Activated CD8-positive, alpha-beta T cell treated with anti-CD3 and anti-CD28 coated beads, Interleukin-2, amount 10 ng/mL, durations not matched to agents 7 days and 5 days (primary cell): ENCODE data around the gene LRRC3. TPM values are rescaled to one million over a fixed set of nuclear protein-coding genes. Genes with fewer than 3 reads are reported as not detected.
"Not testable (repeated sequence)": the region's sequence is repeated elsewhere in the genome, so short reads cannot be mapped to it uniquely, and the experiment has no call there.

Experiments
- ATAC-seq: fragments of 150-1000 bp; cut with Tn5 transposase; one replicate; pipeline ENCODE4 v1.10.0; 2021; ENCODE audit warnings: moderate library complexity
- CTCF ChIA-PET: fragments of 350-600 bp; sonication (Branson Sonifier 250); formaldehyde crosslinking; loops from one replicate; lab custom pipeline; 2021; ENCODE audit warnings: antibody characterized with exemption; lab: Charles Lee
- POLR2A ChIA-PET: fragments of 350-600 bp; sonication (Branson Sonifier 250); formaldehyde crosslinking; loops from one replicate; lab custom pipeline; 2021; ENCODE audit warnings: antibody characterized with exemption; lab: Charles Lee
- DNase-seq: peaks from one replicate; pipeline ENCODE4 v3.0.0-alpha.2; 2020
- H3K27ac Mint-ChIP-seq: one replicate; pipeline ENCODE4 v1.8.0; 2021; ENCODE audit warnings: mild to moderate bottlenecking, mixed read lengths
- H3K27me3 Mint-ChIP-seq: one replicate; pipeline ENCODE4 v1.8.0; 2021; ENCODE audit warnings: low read depth, mixed read lengths
- H3K36me3 Mint-ChIP-seq: one replicate; pipeline ENCODE4 v1.8.0; 2021; ENCODE audit warnings: low read depth, mixed read lengths
- H3K4me1 Mint-ChIP-seq: one replicate; pipeline ENCODE4 v1.8.0; 2021; ENCODE audit warnings: low read depth, mixed read lengths
- H3K4me3 Mint-ChIP-seq: one replicate; pipeline ENCODE4 v1.8.0; 2021; ENCODE audit warnings: mild to moderate bottlenecking, mixed read lengths
- H3K9me3 Mint-ChIP-seq: one replicate; pipeline ENCODE4 v1.8.0; 2022; ENCODE audit warnings: mixed read lengths; ENCODE audit not compliant: insufficient read depth
- total RNA-seq, 2 experiments: library from RNA; stranded (reverse); gene quantifications; one replicate each; pipeline ENCODE4 v1.2.3, GENCODE V29; 2021

The LRRC3 gene, protein sequence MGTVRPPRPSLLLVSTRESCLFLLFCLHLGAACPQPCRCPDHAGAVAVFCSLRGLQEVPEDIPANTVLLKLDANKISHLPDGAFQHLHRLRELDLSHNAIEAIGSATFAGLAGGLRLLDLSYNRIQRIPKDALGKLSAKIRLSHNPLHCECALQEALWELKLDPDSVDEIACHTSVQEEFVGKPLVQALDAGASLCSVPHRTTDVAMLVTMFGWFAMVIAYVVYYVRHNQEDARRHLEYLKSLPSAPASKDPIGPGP
- total RNA-seq, result 1 to 10 TPM; 3.2 to 3.4 TPM

DNA sequence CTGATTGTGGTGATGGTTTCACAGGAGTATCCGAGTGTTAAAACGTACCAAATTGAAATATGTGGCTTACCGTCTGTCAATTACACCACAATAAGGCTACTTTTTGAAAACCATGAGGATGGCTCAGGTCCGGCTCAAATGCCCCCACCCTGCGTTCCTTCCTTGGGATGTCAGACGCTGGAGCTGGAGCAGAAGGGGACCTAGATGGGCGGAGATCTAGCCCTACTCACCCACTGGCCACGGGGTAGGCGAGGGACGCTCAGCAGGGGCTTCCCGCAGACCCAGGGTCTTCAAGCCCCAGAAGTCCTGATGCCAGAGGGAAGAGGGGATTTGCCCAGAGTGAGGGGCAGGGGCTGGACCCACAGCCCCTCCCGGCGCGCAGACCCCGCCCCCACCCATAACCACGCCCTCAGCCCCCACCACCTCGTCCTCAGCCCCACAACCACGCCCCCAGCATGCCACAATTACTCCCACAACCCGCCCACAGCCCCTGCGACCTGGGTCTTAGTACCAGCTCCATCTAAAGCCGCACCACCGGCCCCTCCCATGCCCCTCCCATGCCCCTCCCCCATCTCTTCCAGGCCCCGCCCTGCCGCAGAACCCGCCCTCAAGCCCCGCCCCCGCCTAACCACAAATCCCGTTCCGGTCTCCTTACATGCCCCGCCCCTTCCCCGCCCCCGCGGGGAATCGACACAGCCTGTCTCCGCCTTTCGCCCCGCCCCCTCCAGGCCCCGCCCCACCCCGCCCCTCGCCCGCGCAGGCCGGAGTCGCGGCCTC is at the start of gene LRRC3:
Gene LRRC3 (plus strand): TSS at position 764 of the 777 bp plus-strand sequence. CDS start 1,135 bp downstream, outside the sequence.
- Mint-ChIP-seq H3K27ac (peak within 1 kb of the TSS; percentile 52), H3K4me3 (peak within 1 kb of the TSS; percentile 78), H3K4me1 (peaks cover 6% of the 10 kb centered on the region), H3K36me3 (peaks cover 2% of the 10 kb centered on the region), H3K27me3 (peaks cover 21% of the 10 kb centered on the region), H3K9me3 (peaks cover 6% of the 10 kb centered on the region)
- DNase-seq (peak; percentile 88), ATAC-seq (peak; percentile 68)
- ChIA-PET POLR2A (no interaction called here), CTCF (interaction anchor here (0.8 to 0.9 kb wide), 2 partner anchors 25 to 339 kb away, joined by 3 read pairs; no protein-coding TSS in a partner anchor)

DNA sequence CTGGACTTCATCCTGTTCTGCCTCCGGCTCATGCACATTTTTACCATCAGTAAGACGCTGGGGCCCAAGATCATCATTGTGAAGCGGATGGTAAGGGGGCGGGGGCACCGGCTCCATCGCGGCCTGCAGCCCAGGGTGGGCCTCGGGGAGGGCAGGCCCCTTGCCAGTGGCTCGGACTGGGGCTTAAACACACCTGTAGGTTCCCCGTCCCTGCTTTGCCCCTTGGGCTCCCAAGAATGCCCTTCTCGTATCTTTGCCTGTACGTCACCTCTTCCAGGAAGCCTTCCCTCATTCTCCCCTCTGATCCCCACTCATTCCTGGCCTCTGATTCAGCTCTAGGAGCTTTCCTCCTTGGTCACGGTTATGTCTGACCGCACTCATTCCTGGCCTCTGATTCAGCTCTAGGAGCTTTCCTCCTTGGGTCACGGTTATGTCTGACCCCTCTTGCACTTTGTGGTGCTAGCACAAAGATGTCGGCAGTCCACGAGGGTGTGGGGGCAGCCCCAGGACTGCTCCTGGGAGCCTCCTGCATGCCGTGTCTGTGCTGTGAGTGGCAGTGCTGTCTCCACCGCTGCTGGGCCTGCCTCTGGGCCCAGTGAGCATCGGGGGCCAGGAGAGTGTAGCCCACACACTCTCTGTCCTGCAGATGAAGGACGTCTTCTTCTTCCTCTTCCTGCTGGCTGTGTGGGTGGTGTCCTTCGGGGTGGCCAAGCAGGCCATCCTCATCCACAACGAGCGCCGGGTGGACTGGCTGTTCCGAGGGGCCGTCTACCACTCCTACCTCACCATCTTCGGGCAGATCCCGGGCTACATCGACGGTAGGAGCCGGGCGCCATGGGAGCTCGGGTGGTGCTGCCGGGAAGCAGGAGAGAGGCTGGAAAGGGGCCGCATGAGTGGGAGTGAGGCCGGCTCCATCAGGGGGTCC is 49.1 kb upstream of the LRRC3 start:
- Mint-ChIP-seq H3K36me3 (peaks cover 51% of the 10 kb centered on the region), H3K27ac (peak overlapping the region; percentile 39), H3K27me3 (no peaks in the 10 kb centered on the region), H3K9me3 (peaks cover 3% of the 10 kb centered on the region), H3K4me1 (peaks cover 3% of the 10 kb centered on the region), H3K4me3 (no peak overlapping the region)
- ChIA-PET POLR2A (no interaction called here), CTCF (no interaction called here)
- DNase-seq (no peak), ATAC-seq (no peak)

DNA sequence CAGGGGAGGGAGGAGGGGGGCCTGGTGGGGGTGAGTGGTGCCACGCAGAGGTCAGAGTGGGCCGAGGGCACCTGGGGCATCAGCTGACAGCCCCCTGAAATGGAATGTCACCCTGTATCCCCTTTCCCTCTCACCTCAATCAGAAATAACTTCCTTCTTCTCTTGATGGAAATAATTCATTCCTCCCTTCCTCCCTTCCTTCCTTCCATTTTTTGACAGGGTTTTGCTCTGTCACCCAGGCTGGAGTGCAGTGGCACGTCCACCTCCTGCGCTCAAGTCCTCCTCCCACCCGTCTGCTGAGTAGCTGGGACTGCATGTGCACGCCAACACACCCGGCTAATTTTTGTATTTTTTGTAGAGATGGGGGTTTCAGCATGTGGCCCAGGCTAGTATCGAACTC is 48.4 kb upstream of the LRRC3 start:
- Mint-ChIP-seq H3K9me3 (peaks cover 3% of the 10 kb centered on the region), H3K4me3 (peak overlapping the region; percentile 40), H3K27ac (peak overlapping the region; percentile 77), H3K27me3 (no peaks in the 10 kb centered on the region), H3K36me3 (peaks cover 48% of the 10 kb centered on the region), H3K4me1 (peaks cover 3% of the 10 kb centered on the region)
- CTCF ChIA-PET, result no interaction called here
- ATAC-seq, result no peak
- POLR2A ChIA-PET, result no interaction called here
- DNase-seq, result no peak

DNA sequence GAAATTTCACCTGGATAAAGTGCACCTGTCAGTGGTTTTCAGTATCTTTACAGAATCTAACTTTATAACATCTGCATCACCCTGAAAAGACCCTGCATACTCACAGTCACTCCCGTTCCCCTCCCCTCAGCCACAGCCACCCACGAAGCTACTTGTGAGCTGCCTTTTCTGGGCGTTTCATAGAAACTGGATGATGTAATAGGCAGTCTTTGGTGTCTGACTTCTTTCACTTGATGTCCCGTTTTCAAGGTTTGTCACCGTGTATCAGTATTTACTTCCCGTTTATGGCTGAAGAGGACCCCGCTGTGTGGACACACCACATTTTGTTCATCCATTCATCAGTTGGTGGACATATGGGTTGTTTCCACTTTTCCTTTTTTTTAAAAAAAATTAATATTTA is 47.8 kb upstream of the LRRC3 start:
- ChIA-PET POLR2A (no interaction called here), CTCF (interaction anchor here (1.1 kb wide), 1 partner anchor 386 kb away, joined by 3 read pairs; no protein-coding TSS in a partner anchor)
- H3K4me3 Mint-ChIP-seq, result no peak overlapping the region
- H3K36me3 Mint-ChIP-seq, result peaks cover 51% of the 10 kb centered on the region
- H3K27ac Mint-ChIP-seq, result peak overlapping the region; percentile 77
- DNase-seq (no peak), ATAC-seq (no peak)
- H3K27me3 Mint-ChIP-seq, result no peaks in the 10 kb centered on the region
- H3K9me3 Mint-ChIP-seq, result peaks cover 3% of the 10 kb centered on the region
- H3K4me1 Mint-ChIP-seq, result peaks cover 3% of the 10 kb centered on the region

DNA sequence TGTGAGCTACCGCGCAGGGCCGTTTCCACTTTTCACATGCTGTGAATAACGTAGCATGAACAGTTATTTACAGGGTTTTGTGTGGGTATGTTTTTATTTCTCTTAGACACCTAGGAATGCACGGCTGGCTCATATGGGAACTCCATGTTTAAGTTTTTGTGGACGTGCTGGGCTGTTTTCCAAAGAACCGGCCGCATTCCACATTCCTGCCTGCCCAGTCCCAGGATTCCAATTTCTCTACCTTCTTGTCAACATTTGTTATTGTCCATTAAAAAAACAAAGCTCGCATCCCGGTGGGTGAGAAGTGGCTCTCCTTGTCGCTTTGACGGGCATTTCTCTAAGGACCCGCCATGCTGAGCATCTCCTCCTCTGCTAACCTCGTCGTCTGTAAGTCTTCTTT is 47.1 kb upstream of the LRRC3 start:
- ATAC-seq (no peak), DNase-seq (no peak)
- Mint-ChIP-seq H3K4me3 (no peak overlapping the region), H3K36me3 (peaks cover 56% of the 10 kb centered on the region), H3K4me1 (peaks cover 3% of the 10 kb centered on the region), H3K27me3 (no peaks in the 10 kb centered on the region), H3K9me3 (peaks cover 3% of the 10 kb centered on the region), H3K27ac (no peak overlapping the region)
- ChIA-PET CTCF (interaction anchor here (1.1 kb wide), 1 partner anchor 385 kb away, joined by 3 read pairs; no protein-coding TSS in a partner anchor), POLR2A (no interaction called here)

DNA sequence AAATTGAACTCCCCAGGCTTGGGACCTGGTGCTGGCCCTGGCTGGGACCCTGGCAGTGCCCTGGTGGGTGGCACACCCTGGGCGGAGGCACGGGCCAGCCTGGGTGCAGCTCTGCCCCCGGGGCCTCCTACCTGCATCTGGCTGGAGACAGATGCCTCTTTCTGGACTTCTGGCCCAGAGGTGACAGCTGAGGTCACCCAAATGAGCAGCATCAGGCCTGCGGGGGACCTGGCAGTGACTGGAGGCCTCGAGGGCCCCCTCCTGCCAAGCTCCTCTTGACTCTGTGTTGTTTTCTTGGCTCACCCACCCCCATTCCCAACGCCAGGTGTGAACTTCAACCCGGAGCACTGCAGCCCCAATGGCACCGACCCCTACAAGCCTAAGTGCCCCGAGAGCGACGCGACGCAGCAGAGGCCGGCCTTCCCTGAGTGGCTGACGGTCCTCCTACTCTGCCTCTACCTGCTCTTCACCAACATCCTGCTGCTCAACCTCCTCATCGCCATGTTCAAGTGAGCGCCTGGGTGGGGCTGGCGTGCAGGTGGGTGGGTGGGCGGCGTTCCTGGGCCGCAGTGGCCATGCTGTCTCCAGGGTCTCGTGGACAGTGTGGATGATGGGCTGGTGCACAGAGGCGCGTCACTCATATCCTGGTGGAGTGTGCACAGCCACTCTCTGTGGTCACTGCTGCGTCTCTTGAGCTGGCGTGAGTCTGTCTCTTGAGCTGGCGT is 41.6 kb upstream of the LRRC3 start:
- no peak for ATAC-seq
- H3K9me3 Mint-ChIP-seq, result peaks cover 4% of the 10 kb centered on the region
- DNase-seq, result no peak
- H3K4me3 Mint-ChIP-seq, result no peak overlapping the region
- H3K4me1 Mint-ChIP-seq, result no peaks in the 10 kb centered on the region
- CTCF ChIA-PET, result no interaction called here
- POLR2A ChIA-PET, result no interaction called here
- H3K27ac Mint-ChIP-seq, result no peak overlapping the region
- no peaks in the 10 kb centered on the region for H3K27me3 Mint-ChIP-seq
- peaks cover 59% of the 10 kb centered on the region for H3K36me3 Mint-ChIP-seq

DNA sequence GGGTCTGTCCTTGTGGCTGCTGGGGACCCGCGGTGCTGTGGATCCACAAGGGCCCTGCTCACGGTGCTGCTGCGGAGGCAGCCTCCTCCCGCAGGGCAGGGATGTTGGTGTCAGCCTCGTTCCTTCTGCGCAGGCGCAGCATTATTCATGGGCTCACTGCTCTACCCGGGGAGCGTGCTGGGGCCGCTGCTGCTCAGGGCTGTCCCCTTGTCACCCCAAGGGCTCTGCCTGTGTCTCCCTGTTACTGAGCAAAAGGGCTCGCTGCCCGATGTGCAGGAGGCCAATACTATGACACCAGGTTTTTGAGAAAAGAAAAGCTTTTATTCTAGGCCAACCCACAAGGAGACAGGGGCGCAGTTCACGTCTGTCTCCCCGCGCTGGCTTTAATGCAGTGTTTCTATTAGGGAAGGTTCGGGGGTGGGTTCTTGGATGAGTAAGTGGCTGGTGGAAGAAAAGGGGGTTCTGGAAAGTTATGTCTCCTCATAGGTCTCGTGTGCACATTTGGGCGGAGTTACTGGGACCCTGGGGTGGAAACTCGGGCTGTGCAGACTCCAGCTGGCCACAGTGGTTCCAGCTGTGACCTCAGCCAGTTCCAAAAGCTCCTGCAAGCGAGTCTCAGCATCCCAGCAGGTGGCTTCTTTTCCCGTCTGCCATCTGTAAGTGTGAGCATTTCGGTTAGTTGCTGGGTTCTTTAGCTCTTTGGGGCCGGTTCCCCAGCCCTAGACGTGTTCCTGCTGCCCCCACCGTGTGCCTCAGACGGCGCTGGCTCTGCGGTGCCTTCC is 40.8 kb upstream of the LRRC3 start:
- no peak for DNase-seq
- Mint-ChIP-seq H3K9me3 (peaks cover 4% of the 10 kb centered on the region), H3K36me3 (peaks cover 59% of the 10 kb centered on the region), H3K4me3 (no peak overlapping the region), H3K27ac (no peak overlapping the region), H3K4me1 (no peaks in the 10 kb centered on the region), H3K27me3 (no peaks in the 10 kb centered on the region)
- ChIA-PET POLR2A (no interaction called here), CTCF (no interaction called here)
- ATAC-seq, result no peak

DNA sequence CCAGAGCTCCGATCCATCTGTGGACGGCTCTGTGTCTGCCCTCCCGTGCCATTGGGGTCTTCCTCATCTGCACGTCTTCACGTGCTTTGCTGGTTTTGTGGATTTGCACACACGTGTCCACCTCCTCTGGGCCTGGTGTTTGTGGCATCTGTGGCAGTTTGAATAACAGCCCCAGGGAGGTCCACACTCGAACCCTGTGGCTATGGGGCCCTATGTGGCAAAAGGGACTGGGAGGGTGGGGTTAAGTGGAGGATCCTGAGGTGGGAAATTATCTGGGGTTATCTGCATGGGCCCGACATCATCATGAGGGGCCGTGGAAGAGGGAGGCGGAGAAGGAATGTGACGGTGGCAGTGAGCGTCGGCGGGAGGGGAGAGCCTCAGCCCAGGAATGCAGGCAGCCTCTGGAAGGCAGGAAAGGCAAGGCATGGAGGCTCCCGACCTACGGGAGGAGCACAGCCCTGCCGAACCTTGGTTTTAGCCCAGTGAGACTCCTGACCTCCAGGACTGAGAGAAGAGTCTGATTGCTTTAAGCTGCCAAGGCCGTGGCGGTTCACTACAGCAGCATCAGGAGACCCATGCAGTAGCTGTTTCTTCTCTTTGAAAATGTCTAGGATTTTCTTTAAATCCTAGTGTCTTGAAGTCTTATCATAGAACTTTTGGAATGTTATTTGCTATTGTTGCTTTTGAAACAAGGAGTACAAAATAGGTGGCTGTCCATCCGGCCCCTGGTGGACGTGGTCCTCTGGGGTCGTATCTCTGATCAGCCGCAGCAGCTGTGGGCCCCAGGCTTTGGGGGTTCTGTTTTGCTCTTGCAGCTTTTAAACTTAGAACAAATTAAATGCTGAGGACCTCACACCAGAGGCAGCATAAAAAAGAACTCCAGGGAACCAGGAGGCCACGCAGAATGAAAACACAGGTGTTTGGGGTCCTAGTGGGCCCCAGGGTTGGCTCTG is 40.0 kb upstream of the LRRC3 start:
- ChIA-PET CTCF (no interaction called here), POLR2A (no interaction called here)
- Mint-ChIP-seq H3K27me3 (no peaks in the 10 kb centered on the region), H3K36me3 (peaks cover 57% of the 10 kb centered on the region), H3K4me1 (no peaks in the 10 kb centered on the region), H3K9me3 (peaks cover 4% of the 10 kb centered on the region), H3K27ac (no peak overlapping the region), H3K4me3 (no peak overlapping the region)
- DNase-seq (no peak), ATAC-seq (no peak)

DNA sequence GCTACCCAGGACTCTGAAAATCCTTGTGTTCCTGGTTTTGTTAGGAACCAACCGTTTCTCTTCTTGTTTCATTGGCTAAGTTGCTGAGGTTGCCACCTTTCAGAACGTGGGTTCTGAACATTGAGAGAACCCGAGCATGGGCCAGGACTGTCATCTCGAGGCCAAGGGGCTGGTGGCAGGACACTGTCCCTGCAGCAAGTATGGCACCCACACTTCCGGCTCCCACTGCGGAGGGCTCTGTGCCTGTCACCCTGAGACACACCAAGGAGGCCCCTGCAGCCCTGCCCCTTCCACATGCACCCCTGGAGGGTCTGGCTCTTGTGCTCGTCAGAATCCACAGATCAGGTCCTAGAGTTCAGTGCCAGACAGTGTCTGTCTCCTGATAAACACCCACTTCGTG is 39.1 kb upstream of the LRRC3 start:
- Mint-ChIP-seq H3K4me1 (no peaks in the 10 kb centered on the region), H3K4me3 (no peak overlapping the region), H3K27me3 (no peaks in the 10 kb centered on the region), H3K27ac (no peak overlapping the region), H3K9me3 (peaks cover 4% of the 10 kb centered on the region), H3K36me3 (peaks cover 52% of the 10 kb centered on the region)
- ChIA-PET POLR2A (no interaction called here), CTCF (no interaction called here)
- DNase-seq, result no peak
- ATAC-seq, result no peak

DNA sequence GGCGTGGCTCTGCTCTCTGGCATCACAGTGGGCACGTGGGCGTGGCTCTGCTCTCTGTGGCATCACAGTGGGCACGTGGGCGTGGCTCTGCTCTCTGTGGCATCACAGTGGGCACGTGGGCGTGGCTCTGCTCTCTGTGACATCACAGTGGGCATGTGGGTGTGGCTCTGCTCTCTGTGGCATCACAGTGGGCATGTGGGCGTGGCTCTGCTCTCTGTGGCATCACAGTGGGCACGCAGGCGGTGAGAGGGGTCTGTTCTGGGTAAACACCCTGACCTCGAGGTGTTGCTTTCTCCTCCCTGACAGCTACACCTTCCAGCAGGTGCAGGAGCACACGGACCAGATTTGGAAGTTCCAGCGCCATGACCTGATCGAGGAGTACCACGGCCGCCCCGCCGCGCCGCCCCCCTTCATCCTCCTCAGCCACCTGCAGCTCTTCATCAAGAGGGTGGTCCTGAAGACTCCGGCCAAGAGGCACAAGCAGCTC is 37.6 kb upstream of the LRRC3 start:
- peaks cover 48% of the 10 kb centered on the region for H3K36me3 Mint-ChIP-seq
- POLR2A ChIA-PET, DNase-seq, H3K9me3 Mint-ChIP-seq, H3K27me3 Mint-ChIP-seq, H3K4me1 Mint-ChIP-seq, CTCF ChIA-PET, H3K4me3 Mint-ChIP-seq, ATAC-seq, H3K27ac Mint-ChIP-seq: not testable (repeated sequence)
